Astrocyte (in vitro differentiated cells and primary cell): ENCODE results near the gene FNDC5. TPM values are rescaled to one million over a fixed set of nuclear protein-coding genes. Genes with fewer than 3 reads are reported as not detected.

Experiments used
- DNase-seq: peaks from one replicate; pipeline ENCODE4 v3.0.0-alpha.2; 2010; ENCODE audit warnings: low read depth
- FAIRE-seq: peaks from 2 replicates; lab custom pipeline; 2011; peaks lifted over from hg19 to GRCh38; lab: Jason Lieb, UNC
- H2AFZ ChIP-seq: 2 replicates; pipeline ENCODE4 v1.6.0; 2012; ENCODE audit warnings: low read depth, low read length, inconsistent platforms
- H3K27ac ChIP-seq: 2 replicates; pipeline ENCODE4 v1.5.1; 2011; ENCODE audit warnings: low read depth, low read length, inconsistent platforms
- H3K27me3 ChIP-seq: 2 replicates; pipeline ENCODE4 v1.6.0; 2011; ENCODE audit warnings: low read length, inconsistent platforms; ENCODE audit not compliant: insufficient read depth
- H3K36me3 ChIP-seq: 2 replicates; pipeline ENCODE4 v1.5.1; 2011; ENCODE audit warnings: low read length, inconsistent platforms; ENCODE audit not compliant: insufficient read depth
- H3K4me1 ChIP-seq: 2 replicates; pipeline ENCODE4 v1.5.1; 2011; ENCODE audit warnings: low read length, inconsistent platforms; ENCODE audit not compliant: insufficient read depth
- H3K4me2 ChIP-seq: 2 replicates; pipeline ENCODE4 v1.6.0; 2012; ENCODE audit warnings: low read length, inconsistent platforms
- H3K4me3 ChIP-seq: 2 replicates; pipeline ENCODE4 v1.5.1; 2011; ENCODE audit warnings: low read depth, mild to moderate bottlenecking, low read length, inconsistent platforms; ENCODE audit not compliant: insufficient read depth
- H3K79me2 ChIP-seq: 2 replicates; pipeline ENCODE4 v1.6.0; 2012; ENCODE audit warnings: mild to moderate bottlenecking, low read length, inconsistent platforms; ENCODE audit not compliant: insufficient read depth
- H3K9ac ChIP-seq: 2 replicates; pipeline ENCODE4 v1.6.0; 2012; ENCODE audit warnings: mild to moderate bottlenecking, low read length, inconsistent platforms
- H3K9me3 ChIP-seq: 2 replicates; pipeline ENCODE4 v1.5.1; 2012; ENCODE audit warnings: low read depth, mild to moderate bottlenecking, low read length, inconsistent platforms; ENCODE audit not compliant: insufficient read depth
- H4K20me1 ChIP-seq: 2 replicates; pipeline ENCODE4 v1.6.0; 2012; ENCODE audit warnings: low read length, inconsistent platforms; ENCODE audit not compliant: insufficient read depth
- H3K27ac Mint-ChIP-seq: one replicate; pipeline ENCODE4 v1.8.0; 2021; ENCODE audit warnings: mild to moderate bottlenecking, mixed read lengths; ENCODE audit not compliant: unreplicated experiment
- H3K27me3 Mint-ChIP-seq: one replicate; pipeline ENCODE4 v1.8.0; 2021; ENCODE audit warnings: low read depth, mixed read lengths; ENCODE audit not compliant: unreplicated experiment
- H3K36me3 Mint-ChIP-seq: one replicate; pipeline ENCODE4 v1.8.0; 2021; ENCODE audit warnings: low read depth, mixed read lengths; ENCODE audit not compliant: unreplicated experiment
- H3K4me1 Mint-ChIP-seq: one replicate; pipeline ENCODE4 v1.8.0; 2021; ENCODE audit warnings: low read depth, mixed read lengths; ENCODE audit not compliant: unreplicated experiment
- H3K4me3 Mint-ChIP-seq: one replicate; pipeline ENCODE4 v1.8.0; 2021; ENCODE audit warnings: mild to moderate bottlenecking, moderate library complexity, mixed read lengths; ENCODE audit not compliant: unreplicated experiment
- H3K9me3 Mint-ChIP-seq: one replicate; pipeline ENCODE4 v1.8.0; 2021; ENCODE audit warnings: mild to moderate bottlenecking, mixed read lengths; ENCODE audit not compliant: unreplicated experiment
- EZH2 ChIP-seq: IDR thresholded peaks from 2 replicates; pipeline ENCODE4 v1.6.1; 2012; ENCODE audit warnings: mild to moderate bottlenecking, low read length, inconsistent platforms; ENCODE audit not compliant: insufficient read depth
- total RNA-seq: library from RNA; stranded (reverse); gene quantifications from 2 replicates; pipeline ENCODE4 v1.2.1, GENCODE V29; 2021
- TF ChIP-seq, protein P1 (sequence below): IDR thresholded peaks from 2 replicates; pipeline ENCODE4 v1.5.1; 2011; ENCODE audit warnings: low read depth, mild to moderate bottlenecking, inconsistent platforms, low read length, moderate library complexity; ENCODE audit not compliant: insufficient read depth

Gene FNDC5
- total RNA-seq, 1 donor from 2014 or later, result 0.39 TPM

DNA sequence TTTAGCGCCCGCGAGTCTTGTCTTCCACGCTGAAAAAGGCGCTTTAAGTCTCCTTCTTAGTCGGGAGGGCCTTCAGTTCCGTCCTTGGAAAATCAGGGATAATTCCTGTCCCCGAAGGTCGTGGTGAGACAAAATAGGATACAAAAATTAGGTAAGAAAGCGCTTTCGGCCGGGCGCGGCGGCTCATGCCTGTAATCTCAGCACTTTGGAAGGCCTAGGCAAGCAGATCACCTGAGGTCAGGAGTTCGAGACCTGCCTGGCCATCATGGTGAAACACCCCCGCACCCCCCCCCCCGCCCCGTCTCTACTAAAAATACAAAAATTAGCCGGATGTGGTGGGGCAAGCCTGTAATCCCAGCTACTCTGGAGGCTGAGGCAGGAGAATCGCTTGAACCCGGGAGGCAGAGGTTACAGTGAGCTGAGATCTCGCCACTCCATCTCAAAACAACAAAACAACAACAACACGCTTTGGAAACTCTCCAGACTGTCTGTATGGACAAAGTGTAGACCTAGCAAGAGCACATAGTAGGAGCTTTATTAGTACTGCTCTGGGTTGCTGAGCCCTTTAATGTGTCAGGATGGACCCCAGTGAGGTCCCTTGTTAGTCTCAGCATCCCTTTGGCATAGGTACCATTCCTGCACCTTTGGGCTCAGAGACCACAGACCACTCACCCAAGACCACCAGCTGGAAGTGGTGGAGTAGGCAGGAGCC, 31.3 kb upstream of the FNDC5 start:
- FAIRE-seq (no peak), DNase-seq (no peak)
- Histone ChIP-seq H2AFZ (peak overlapping the region; percentile 90), H3K4me3 (peak overlapping the region; percentile 62), H4K20me1 (no peaks in the 10 kb centered on the region), H3K9me3 (no peaks in the 10 kb centered on the region), H3K4me2 (peak overlapping the region; percentile 92), H3K27me3 (peaks cover 3% of the 10 kb centered on the region), H3K27ac (no peak overlapping the region), H3K79me2 (no peaks in the 10 kb centered on the region), H3K9ac (peak overlapping the region; percentile 64), H3K4me1 (peaks cover 2% of the 10 kb centered on the region), H3K36me3 (no peaks in the 10 kb centered on the region)
- TF ChIP-seq, protein P1, sequence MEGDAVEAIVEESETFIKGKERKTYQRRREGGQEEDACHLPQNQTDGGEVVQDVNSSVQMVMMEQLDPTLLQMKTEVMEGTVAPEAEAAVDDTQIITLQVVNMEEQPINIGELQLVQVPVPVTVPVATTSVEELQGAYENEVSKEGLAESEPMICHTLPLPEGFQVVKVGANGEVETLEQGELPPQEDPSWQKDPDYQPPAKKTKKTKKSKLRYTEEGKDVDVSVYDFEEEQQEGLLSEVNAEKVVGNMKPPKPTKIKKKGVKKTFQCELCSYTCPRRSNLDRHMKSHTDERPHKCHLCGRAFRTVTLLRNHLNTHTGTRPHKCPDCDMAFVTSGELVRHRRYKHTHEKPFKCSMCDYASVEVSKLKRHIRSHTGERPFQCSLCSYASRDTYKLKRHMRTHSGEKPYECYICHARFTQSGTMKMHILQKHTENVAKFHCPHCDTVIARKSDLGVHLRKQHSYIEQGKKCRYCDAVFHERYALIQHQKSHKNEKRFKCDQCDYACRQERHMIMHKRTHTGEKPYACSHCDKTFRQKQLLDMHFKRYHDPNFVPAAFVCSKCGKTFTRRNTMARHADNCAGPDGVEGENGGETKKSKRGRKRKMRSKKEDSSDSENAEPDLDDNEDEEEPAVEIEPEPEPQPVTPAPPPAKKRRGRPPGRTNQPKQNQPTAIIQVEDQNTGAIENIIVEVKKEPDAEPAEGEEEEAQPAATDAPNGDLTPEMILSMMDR, result no peak
- TF ChIP-seq EZH2, result no peak
- peaks cover 50% of the 10 kb centered on the region for H3K27me3 Mint-ChIP-seq
- H3K9me3 Mint-ChIP-seq, result no peaks in the 10 kb centered on the region
- H3K27ac Mint-ChIP-seq, result no peak overlapping the region
- H3K4me1 Mint-ChIP-seq, result no peaks in the 10 kb centered on the region
- H3K36me3 Mint-ChIP-seq, result no peaks in the 10 kb centered on the region
- peak overlapping the region; percentile 84 for H3K4me3 Mint-ChIP-seq

DNA sequence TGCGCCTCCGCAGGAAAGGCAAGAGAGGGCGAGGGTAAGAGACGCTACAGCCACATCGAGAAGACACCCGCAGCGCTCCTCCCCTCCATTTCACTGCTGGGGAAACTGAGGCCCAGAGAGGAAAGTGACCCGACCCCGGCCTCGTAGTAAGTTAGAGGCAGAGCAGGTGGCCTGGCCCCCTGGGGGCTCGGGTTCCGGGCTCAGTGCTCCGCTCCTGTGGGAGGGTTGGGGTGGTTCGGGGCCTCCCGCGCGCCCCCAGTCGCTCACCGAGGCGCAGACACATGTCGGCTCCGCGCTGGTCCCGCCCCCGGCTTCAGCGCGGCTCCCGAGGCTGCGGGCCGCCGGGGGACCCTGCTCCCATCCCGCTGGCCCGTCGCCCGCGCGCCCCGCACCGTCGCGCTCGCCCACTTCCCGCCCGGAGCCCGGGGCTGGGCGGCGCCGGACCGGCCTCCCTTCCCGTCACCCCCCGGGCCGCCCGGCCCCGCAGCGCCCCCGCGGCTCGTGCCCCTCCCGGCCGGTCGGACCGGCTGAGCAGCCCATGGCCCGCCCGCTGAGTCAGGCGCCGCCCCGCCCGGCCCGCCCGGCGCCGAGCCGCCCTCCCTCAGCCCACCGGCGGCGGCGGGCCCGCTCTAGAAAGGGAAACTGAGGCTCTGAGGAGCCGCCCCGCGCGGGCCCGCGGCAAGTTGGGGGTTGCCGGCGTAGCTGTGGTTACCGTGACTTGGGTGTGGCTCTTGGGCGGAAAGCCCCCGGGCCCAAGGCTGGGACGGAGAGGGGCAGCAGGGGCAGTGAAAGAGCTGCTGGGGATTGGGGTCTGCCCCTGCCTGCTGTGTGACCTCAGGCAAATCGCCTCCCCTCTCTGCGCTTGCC, 30.5 kb upstream of the FNDC5 start, which contains the start of gene TMEM54:
Gene TMEM54, minus strand, starts transcription at position 434 of the 867 bp plus-strand sequence. Its CDS starts 151 bp downstream, at position 283.
- no peak within 1 kb of the TSS for H3K27ac ChIP-seq

More for the DNA sequence above, 30.5 kb upstream of the FNDC5 start, which contains the start of gene TMEM54:
- H3K9ac ChIP-seq, result peak within 1 kb of the TSS; percentile 64
- H3K4me1 ChIP-seq, result peaks cover 2% of the 10 kb centered on the region
- no peaks in the 10 kb centered on the region for H3K79me2 ChIP-seq
- H3K27me3 ChIP-seq, result peaks cover 3% of the 10 kb centered on the region
- FAIRE-seq, result no peak
- H3K4me3 ChIP-seq, result peak within 1 kb of the TSS; percentile 62
- Mint-ChIP-seq H3K9me3 (no peaks in the 10 kb centered on the region), H3K4me3 (peak within 1 kb of the TSS; percentile 84), H3K27me3 (peaks cover 55% of the 10 kb centered on the region), H3K36me3 (no peaks in the 10 kb centered on the region), H3K27ac (no peak within 1 kb of the TSS), H3K4me1 (no peaks in the 10 kb centered on the region)
- no peak for TF ChIP-seq EZH2
- TF ChIP-seq, protein P1, result no peak
- H3K9me3 ChIP-seq, result no peaks in the 10 kb centered on the region
- H3K36me3 ChIP-seq, result no peaks in the 10 kb centered on the region
- H4K20me1 ChIP-seq, result no peaks in the 10 kb centered on the region
- DNase-seq, result no peak
- H3K4me2 ChIP-seq, result peak within 1 kb of the TSS; percentile 92
- H2AFZ ChIP-seq, result peak within 1 kb of the TSS; percentile 90
